ENCODE data around the gene MLPH. TPM values are rescaled to one million over a fixed set of nuclear protein-coding genes. Genes with fewer than 3 reads are reported as not detected.

The MLPH gene
- total RNA-seq, 1 donor, result 40.6 TPM

GRCh38 chr2:237472187-237472712 is 14.8 kb upstream of the MLPH start:
- H3K4me3 ChIP-seq (ENCODE audit: low read depth, low read length), result no peak overlapping the region
- DNase-seq (ENCODE audit: low read depth), result no peak
- TF ChIP-seq CTCF (IDR thresholded peaks at IDR 0.05; ENCODE audit: insufficient read depth, low read depth, low read length), result no peak

GRCh38 chr2:237472909-237473877 is 13.9 kb upstream of the MLPH start:
- H3K4me3 ChIP-seq (ENCODE audit: low read depth, low read length), result no peak overlapping the region
- no peak for DNase-seq (ENCODE audit: low read depth)
- TF ChIP-seq CTCF (IDR thresholded peaks at IDR 0.05; ENCODE audit: insufficient read depth, low read depth, low read length), result no peak

- H3K4me3 ChIP-seq (ENCODE audit: low read depth, low read length), result no peak overlapping the region
- TF ChIP-seq CTCF (IDR thresholded peaks at IDR 0.05; ENCODE audit: insufficient read depth, low read depth, low read length), result no peak
- DNase-seq (ENCODE audit: low read depth), result peak; percentile 83
Observed at GRCh38 chr2:237473878-237474441, 13.1 kb upstream of the MLPH start.

- H3K4me3 ChIP-seq (ENCODE audit: low read depth, low read length), result peak overlapping the region; percentile 65
- DNase-seq (ENCODE audit: low read depth), result peak; percentile 72
- TF ChIP-seq CTCF (IDR thresholded peaks at IDR 0.05; ENCODE audit: insufficient read depth, low read depth, low read length), result no peak
Observed at GRCh38 chr2:237474442-237474911, 12.6 kb upstream of the MLPH start.

GRCh38 chr2:237474931-237475703 is 11.9 kb upstream of the MLPH start:
- peak overlapping the region; percentile 65 for H3K4me3 ChIP-seq (ENCODE audit: low read depth, low read length)
- DNase-seq (ENCODE audit: low read depth), result peak; percentile 93
- peak; percentile 80 for TF ChIP-seq CTCF (IDR thresholded peaks at IDR 0.05; ENCODE audit: insufficient read depth, low read depth, low read length)

- no peak for TF ChIP-seq CTCF (IDR thresholded peaks at IDR 0.05; ENCODE audit: insufficient read depth, low read depth, low read length)
- DNase-seq (ENCODE audit: low read depth), result peak; percentile 58
- H3K4me3 ChIP-seq (ENCODE audit: low read depth, low read length), result peak overlapping the region; percentile 65
Observed at GRCh38 chr2:237475704-237476141, 11.3 kb upstream of the MLPH start.
